ENCODE measurements around the gene CBARP.

DNA sequence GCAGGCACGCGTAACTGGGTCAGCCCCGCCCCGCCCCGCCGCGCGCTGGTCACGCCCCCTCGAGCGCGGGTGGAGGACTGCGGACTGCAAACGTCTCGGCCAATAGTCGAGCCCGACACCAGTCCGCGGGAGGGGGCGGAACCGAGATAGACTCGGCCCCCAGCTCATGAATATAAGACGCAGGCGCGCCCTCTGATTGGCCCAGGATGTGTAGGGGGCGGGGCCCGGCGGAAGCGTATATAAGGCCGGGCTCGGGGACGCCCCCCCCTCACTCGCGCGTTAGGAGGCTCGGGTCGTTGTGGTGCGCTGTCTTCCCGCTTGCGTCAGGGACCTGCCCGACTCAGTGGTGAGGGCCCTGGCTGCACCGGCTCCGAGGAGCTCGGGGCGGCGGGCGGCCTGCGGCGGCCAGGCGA is 31.3 kb upstream of the CBARP start, which contains the start of gene CIRBP:
- TF ChIP-seq, protein P1, sequence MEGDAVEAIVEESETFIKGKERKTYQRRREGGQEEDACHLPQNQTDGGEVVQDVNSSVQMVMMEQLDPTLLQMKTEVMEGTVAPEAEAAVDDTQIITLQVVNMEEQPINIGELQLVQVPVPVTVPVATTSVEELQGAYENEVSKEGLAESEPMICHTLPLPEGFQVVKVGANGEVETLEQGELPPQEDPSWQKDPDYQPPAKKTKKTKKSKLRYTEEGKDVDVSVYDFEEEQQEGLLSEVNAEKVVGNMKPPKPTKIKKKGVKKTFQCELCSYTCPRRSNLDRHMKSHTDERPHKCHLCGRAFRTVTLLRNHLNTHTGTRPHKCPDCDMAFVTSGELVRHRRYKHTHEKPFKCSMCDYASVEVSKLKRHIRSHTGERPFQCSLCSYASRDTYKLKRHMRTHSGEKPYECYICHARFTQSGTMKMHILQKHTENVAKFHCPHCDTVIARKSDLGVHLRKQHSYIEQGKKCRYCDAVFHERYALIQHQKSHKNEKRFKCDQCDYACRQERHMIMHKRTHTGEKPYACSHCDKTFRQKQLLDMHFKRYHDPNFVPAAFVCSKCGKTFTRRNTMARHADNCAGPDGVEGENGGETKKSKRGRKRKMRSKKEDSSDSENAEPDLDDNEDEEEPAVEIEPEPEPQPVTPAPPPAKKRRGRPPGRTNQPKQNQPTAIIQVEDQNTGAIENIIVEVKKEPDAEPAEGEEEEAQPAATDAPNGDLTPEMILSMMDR (IDR thresholded peaks at IDR 0.05) = no peak
- no peak for TF ChIP-seq EZH2 (IDR thresholded peaks at IDR 0.05)
- TF ChIP-seq EZH2phosphoT487 (IDR thresholded peaks at IDR 0.05) = no peak
